Measurements from ENCODE around the gene NTNG1.
"Not testable (repeated sequence)": the region's sequence is repeated elsewhere in the genome, so short reads cannot be mapped to it uniquely, and the experiment has no call there.

The NTNG1 gene

DNA sequence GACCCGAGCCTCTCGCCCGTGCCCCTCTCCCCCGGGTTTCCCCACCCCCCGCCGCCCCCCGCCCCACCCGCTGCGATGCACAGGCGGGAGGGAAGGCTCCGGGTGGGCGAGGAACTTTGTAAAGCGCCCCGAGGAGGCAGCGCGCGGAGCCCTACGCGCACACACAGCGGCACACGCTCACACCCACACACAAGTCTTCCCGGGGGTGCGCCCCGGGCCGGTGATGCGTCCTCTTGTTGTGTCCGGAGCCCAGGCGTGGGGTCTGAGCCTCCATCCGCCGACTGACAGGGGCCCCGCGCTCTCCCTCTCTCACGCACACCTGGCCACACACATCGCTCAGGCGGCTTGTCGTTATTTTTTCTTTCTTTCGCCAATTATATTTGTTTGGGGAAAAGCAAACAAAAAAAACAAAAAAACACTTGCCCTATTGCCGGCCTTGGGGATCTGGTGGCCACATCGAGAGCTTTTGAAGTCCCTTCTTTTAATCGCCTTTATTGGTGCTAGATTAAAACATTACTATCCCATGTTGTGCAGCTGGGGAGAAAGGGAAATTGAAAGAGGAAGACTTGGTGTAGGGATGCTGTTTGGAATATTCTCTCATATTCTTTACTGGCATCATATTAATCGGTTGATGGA is 770 bp downstream of the NTNG1 start:
- no peak for DNase-seq (ENCODE audit: low read depth)

DNA sequence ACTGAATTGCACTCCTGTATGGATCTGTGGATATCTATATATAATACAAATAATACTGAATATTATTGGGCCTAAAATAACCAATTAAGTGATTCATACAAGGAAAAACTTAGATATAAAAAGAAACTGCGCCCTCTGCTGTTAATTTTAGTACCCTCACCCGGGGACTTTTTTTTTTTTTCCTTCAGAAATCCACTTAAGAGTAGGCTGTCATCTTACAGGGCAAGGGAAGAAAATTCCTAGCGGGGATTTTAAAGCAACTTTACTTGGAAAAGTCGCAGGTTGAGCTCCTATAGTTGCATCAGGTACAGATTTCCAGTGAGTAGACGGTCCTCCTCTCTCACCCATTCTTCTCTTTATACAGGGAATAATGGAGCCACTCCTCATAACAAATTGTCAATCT is 1.3 kb downstream of the NTNG1 start:
- no peak for DNase-seq (ENCODE audit: low read depth)
- H3K4me3 ChIP-seq (ENCODE audit: low read depth, low read length), result peak overlapping the region; percentile 67

More for the DNA sequence above, 770 bp downstream of the NTNG1 start:
- H3K4me3 ChIP-seq (ENCODE audit: low read depth, low read length), result peak overlapping the region; percentile 67

DNA sequence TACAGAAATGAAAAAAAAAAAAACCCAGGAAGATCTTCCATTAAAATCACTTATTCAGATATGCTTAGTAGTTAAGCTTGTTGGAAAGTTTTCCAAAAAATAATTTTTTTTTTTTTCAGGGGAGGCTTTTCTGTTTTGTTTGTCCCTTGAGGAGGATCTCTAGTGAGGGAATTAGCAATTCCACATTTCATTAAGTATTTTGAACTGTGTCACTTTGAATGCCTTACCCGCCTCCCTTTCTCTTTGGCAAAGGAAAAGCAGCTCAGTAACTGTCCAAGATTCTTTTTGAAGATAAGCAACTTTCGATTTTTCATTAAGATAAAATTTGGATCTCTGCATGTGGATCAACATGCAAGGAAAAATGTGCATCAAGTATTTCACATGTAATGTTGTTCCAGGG is 1.8 kb downstream of the NTNG1 start:
- DNase-seq (ENCODE audit: low read depth), result no peak
- no peak overlapping the region for H3K4me3 ChIP-seq (ENCODE audit: low read depth, low read length)

DNA sequence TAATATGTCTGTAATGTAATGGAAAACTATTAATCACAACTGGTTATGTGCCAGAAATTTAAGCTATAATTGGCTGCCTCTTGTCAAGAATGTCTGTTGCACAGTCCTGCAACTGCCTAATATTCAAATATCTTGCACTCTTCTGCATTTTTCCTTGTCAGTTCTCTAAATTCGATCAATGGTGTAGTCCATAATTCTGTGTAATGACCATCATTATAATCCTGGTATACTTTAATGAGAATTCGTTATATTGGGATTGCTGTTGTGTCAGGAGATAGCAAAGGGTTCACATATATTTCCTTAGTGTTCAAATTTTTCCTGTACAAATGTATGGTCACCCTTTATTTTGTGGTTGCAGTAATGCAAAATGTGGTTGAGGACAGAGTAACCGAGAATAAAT is 4.8 kb downstream of the NTNG1 start:
- no peak overlapping the region for H3K4me3 ChIP-seq (ENCODE audit: low read depth, low read length)
- DNase-seq (ENCODE audit: low read depth), result no peak

DNA sequence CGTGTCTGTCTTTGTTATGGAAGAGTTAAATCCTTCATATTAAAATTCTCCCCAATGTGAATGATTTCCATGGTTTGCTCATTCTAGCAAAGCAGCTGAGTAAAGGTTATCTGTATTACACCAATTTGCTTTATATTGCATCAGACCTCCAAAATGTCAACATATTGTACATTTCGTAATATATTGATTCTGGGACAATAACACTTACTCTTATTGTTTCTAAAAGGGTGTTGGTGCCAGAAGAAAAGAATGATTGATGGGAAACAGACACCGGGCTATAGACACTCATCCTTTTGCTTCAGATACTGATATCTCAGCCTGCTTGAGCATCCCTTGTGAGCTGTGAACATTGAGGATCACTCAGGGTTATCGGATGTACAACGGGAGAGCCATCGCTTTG is 7.0 kb downstream of the NTNG1 start:
- DNase-seq (ENCODE audit: low read depth), result no peak
- H3K4me3 ChIP-seq (ENCODE audit: low read depth, low read length), result no peak overlapping the region

DNA sequence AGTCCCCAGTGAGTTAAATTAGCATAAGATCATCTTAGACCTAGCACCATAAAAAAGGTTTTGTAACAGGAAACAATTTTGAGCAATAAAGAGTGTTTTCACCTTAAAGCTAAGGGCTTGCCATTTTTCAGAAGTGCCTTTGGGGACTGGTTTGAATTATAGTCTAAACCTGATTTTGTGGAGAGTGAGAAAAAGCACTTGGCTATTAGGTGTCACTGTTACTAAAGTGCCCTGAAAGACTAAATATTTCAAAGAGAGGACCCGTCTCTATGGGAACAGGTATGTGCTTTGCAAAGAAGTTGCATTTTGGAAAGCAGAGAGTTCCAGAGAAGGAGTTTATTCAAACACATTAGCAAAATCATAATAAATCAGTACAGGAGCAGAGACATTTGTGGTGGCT is 9.1 kb downstream of the NTNG1 start:
- H3K4me3 ChIP-seq (ENCODE audit: low read depth, low read length), result no peak overlapping the region
- no peak for DNase-seq (ENCODE audit: low read depth)

DNA sequence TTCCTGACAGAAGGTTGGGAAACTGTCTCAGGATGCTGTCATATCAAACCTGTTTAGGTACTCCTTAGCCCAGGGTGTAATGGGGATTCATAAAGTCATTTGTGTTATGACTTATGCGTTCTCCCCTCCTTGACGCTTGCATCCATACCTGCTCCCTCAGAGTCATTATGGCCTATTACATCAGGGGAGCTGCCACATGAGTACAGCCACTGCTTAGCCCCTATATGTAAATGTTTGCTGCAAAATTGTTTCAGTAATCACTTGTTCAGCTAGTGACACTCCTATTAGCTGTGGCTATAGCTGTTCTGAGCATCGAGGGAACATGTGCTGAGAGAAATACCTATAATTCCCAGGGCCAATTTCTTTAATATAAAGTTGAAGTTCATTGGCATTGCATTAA is 10.5 kb downstream of the NTNG1 start:
- no peak overlapping the region for H3K4me3 ChIP-seq (ENCODE audit: low read depth, low read length)
- no peak for DNase-seq (ENCODE audit: low read depth)

DNA sequence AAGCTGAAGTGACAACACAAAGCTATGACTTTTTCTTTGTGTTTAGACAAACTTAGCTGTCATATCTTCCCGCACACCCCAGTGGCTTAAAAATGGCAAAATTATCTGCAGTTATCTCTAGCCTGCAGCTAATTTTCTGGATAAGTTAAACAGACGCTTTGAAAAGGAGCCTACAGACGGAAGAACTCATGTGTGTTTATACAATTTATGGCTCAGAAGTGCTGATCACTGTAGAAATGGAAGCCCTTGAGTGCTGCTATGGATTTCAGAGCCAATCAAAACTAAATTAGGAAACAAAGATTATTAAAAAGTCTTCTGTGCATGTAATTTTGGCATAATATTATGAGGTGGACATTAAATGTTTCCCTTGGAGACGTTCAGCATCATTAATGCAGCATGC is 11.6 kb downstream of the NTNG1 start:
- DNase-seq (ENCODE audit: low read depth), result no peak
- no peak overlapping the region for H3K4me3 ChIP-seq (ENCODE audit: low read depth, low read length)

DNA sequence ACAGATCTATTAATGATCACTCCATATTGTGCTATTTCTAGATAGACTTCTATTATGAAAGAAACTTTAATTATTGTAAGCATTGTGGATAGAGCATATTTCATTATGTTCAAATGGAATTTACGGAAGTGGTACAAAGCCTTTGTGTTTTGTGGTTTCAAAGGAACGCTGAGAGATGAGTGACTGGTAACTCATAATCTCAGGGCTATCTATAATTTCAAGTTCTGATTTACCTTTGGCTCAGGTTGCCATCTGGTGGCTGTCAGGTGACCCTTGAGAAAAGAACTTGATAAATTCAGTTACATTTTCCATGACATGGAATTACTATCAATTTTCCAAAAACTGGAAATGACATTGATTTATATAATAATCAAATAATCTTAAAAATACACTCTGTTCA is 12.2 kb downstream of the NTNG1 start:
- H3K4me3 ChIP-seq (ENCODE audit: low read depth, low read length), result no peak overlapping the region
- DNase-seq (ENCODE audit: low read depth), result no peak

DNA sequence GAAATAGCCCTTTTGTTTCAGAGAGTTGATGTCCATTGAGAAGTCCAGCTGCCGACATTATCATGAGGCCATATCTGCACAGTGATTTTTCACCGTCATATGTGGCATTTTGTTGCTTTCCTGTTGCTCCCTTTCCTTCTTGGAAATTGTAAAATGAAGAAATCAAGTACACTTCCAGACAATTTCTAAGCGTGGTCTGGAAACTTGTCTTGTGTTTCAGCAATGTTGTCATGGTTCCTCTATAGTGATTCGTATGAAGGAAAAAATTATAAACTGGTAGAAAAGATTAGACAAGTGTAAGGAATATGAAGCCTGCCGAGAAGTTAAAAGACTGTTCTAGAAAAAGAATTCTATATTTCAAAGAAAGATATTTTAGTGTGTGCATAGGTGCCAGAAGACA is 17.7 kb downstream of the NTNG1 start:
- H3K4me3 ChIP-seq (ENCODE audit: low read depth, low read length), result no peak overlapping the region

DNA sequence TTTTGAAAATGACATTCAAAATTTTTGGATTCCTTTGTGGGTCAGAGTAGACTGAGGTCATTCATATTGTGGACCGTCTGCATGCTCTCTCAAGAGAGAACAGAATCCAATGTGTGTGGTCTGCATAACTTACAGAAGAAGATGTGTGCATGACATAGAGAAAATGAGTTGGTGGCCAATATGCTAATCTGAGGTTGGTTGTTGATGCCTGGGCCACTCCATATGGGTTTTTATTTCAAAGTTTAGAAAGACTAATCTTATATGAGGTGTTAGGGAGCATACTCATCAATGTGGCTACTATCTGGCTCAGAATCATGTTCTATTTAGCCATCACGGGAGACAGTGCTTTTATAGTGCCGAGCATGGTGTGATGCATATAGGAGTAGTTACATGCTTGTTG is 18.2 kb downstream of the NTNG1 start:
- DNase-seq (ENCODE audit: low read depth), result no peak
- H3K4me3 ChIP-seq (ENCODE audit: low read depth, low read length), result no peak overlapping the region

More for the DNA sequence above, 17.7 kb downstream of the NTNG1 start:
- DNase-seq (ENCODE audit: low read depth), result no peak

DNA sequence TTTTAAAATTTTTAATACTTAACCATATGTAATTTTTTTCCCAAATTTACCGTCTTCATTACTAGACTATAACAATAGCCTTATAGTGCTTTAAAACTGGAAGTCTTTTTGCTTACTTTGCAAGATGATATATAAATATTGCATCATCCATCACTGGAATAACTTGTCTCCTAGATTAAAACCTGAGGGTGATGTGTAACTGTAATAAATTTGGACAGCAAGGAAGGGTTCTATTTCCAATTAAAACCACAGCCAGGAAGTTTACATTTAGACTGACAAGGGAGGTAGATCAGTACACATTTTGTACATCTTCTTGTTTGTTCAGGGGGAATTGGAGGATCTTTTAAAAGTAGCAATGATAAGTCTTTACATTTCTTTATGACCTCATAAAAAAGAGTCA is 21.9 kb downstream of the NTNG1 start:
- H3K4me3 ChIP-seq (ENCODE audit: low read depth, low read length), result no peak overlapping the region
- DNase-seq (ENCODE audit: low read depth), result no peak

DNA sequence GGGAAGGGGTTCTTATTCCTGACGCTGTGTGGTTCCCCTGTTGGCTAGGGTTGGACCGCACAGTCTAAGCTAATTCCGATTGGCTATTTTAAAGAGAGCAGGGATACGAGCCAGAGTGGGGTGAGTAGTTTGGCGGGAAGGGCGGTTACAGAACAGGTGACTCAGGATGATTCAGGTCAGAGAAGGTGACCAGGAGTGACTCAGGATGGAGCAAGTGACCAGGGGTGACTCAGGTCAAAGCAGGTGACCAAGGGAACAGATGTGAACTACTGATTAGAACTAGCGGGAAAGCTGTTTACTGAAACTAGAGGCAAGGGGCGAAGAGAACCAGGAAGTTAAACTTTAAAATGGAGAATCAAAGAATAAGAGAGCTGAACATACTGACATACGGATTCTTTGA is 24.1 kb downstream of the NTNG1 start:
- H3K4me3 ChIP-seq (ENCODE audit: low read depth, low read length); DNase-seq (ENCODE audit: low read depth): not testable (repeated sequence)

DNA sequence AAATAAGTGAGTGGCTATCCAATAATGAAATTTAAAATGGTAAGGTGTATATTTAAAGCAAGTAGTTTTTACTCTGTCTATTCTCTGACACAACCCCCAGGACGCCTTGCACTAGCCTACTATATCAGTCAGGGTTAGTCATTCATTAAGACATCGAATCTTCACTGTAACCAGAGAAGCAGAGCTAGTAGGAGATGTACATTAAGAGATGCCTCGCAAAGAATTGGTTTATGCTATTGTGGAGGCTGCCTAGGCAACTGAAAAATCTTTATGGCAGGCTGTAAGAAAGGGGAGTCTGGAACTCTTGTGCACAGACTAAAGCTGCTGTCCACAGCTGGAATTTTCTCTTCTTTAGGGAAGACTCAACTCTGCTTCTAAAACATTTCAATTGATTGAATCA is 28.8 kb downstream of the NTNG1 start:
- no peak overlapping the region for H3K4me3 ChIP-seq (ENCODE audit: low read depth, low read length)
- DNase-seq (ENCODE audit: low read depth), result peak; percentile 9

DNA sequence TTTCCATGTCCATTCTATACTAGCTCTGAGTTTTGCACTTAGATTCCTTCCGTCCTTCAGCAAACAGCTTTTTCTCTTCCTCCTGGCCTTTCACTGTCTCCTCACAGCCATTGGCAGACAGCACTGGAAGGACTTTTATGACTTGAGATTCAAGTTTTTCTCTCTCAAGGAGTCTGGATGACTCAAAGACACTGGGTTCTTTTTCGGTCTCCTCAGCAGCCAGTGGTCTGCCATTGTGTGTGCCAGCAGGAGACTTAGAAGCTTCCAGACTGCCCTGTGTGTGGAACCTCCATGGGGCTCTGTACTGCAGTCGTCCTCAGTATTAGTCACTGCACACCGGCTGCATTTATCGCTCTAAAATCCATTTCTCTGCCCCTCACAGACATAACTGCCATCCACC is 30.5 kb downstream of the NTNG1 start:
- DNase-seq (ENCODE audit: low read depth), result no peak
- no peak overlapping the region for H3K4me3 ChIP-seq (ENCODE audit: low read depth, low read length)

DNA sequence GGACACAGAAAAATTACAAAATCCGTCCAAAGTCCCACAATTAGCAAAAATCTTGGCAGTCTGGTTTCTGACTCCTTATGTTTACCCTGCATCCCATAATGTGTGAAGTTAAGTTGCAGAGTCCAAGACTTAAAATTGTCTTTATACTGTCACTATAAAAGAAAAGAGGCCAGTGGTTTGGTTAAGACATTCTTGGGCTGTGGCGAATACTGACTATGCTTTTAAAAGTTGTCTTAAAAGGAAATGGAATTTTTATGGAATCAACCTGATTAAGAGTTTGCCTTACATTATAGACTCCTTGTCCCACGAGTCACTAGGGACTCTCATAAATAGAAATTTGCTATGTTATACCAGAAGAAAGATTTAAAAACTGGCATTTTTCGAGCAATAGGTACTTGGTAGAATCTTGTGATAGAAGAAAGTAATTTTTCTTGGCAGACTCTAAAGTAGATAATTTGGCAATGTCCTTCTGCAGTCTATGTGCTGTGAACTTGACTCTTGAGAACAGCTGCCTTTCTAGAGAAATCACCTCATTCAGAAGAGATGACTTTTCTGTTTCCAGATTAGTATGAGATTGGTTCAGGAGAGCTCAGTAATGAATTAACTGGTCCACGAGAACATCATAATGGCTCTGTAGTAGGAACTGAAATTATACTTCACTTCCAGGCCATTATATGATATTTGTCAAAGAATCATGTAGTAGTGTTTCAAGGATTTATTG is 31.8 kb downstream of the NTNG1 start:
- DNase-seq (ENCODE audit: low read depth), result no peak
- H3K4me3 ChIP-seq (ENCODE audit: low read depth, low read length), result no peak overlapping the region

DNA sequence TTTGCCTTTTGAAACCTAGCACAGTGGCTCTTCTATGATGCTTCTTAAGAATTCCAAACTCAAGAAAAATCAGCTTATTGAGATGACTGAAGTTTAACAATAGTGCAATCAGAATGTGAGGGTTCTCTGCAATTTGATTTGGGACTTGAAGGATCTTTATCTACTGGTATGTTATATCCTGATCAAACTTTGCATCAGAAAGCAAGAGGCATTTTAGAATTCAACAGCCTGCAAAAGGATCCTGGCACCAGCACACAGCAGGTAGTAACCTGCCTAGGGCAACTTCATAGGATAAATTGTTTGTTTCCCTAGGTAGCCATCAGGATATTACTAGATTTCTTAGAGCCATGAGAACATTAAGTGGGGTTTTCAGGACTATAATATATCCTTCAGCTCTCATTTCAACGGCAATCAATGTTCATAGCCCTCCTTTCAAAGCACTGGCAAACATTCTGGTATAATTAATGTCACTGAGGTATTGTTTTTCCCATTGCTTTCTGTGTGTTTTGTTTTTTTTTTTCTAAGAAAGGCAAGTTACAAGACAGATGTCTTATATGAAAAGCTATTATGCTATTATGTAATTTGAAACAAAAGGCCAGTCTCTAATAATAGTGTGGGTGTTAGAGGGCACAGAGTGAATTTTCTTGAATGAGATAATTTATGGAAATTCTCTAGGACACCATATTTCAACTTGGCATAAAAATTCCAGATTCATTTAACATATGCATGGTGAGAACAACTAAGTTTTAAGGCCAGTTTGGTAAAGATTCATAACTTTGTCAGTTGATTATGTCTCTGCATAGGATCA is 34.5 kb downstream of the NTNG1 start:
- no peak for DNase-seq (ENCODE audit: low read depth)
- no peak overlapping the region for H3K4me3 ChIP-seq (ENCODE audit: low read depth, low read length)

DNA sequence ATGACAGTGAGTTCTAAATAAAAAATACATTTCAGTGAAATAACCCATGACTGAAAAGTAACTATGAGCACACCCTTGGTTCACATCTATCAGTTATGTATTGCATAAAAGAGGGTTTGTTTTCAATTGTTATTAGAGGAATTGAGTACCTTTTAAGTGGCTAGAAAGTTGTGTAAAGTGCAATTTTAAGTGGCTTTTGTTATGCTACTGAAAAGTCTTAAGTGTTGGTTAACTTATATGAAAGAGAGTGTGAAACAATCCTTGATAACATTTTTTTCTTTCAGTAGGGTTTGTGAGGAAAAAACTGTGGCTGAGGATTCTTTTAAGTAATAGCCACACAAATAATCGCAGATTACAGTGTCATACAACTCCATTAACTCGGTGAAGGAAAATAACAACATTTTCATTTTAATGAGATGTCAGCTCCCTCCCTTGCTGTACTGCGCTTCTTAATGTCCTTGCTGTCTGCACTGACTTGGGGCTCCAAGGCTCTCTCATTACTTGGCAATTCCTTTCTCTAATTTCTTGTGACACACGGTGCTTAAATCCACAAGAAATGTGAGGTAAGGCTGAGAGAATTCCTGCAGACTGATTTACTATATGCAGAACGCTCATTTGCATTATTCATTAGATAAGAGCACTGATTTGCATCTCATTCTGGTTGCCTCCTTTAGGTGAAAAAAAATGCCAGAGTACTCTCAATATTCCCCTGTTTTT is 40.6 kb downstream of the NTNG1 start:
- DNase-seq (ENCODE audit: low read depth), result no peak
- H3K4me3 ChIP-seq (ENCODE audit: low read depth, low read length), result no peak overlapping the region

DNA sequence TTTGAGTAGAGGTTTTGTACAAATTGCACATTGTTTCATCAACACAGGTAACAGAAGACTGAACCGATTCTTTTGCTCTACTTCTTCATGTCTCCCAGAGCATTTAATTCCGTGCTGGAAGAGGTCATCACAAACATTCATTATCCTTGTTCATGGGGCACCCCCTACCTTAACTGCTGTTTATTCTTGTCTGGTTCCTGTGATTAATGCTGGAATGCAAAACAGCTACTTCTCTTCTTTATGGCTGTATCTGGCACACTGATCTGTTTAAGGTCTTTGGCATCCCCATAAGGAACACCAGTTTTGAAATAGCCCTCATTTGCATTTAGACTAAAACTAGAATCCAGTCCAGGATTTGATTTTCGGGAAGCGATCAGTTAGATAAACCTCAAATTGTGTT is 42.2 kb downstream of the NTNG1 start:
- no peak overlapping the region for H3K4me3 ChIP-seq (ENCODE audit: low read depth, low read length)
- DNase-seq (ENCODE audit: low read depth), result no peak

DNA sequence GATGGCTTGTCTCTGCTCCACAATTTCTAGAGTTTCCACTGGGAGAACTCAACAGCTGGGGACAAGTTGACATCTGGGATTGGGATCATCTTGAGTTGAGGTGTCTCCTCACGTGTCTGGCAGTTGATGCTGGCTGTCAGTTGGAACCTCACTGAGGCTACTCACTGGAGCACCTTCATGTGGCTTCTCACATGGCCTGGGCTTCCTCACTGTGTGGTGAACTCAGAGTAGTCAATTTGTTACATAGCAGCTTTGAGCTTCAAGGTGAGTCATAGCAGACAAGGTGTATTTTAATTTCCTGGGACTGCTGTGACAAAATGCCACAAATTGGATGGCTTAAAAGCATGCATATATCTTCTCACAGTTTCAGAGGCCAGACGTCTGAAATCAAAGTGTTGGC is 44.0 kb downstream of the NTNG1 start:
- H3K4me3 ChIP-seq (ENCODE audit: low read depth, low read length), result no peak overlapping the region
- DNase-seq (ENCODE audit: low read depth), result no peak
